Right cardiac atrium (tissue), 5 donors: ENCODE data around the gene KBTBD6. TPM values are rescaled to one million over a fixed set of nuclear protein-coding genes. Genes with fewer than 3 reads are reported as not detected.

Source experiments
- ATAC-seq, 2 donors: fragments of 200-7000 bp; cut with Tn5 transposase; one replicate each; pipeline versions ENCODE4 v1.8.0 to v1.9.1; 2020; ENCODE audit warnings: moderate library complexity in 2 of 2, mild to moderate bottlenecking in 1 of 2
- DNase-seq, 3 donors: peaks; one replicate each; pipeline ENCODE4 v3.0.0-alpha.2; 2020
- H3K27ac ChIP-seq: one replicate; pipeline ENCODE4 v1.5.1; 2013; ENCODE audit warnings: mild to moderate bottlenecking, low read length, control low read depth, moderate library complexity
- H3K27me3 ChIP-seq: one replicate; pipeline ENCODE4 v1.6.1; 2013; ENCODE audit not compliant: control insufficient read depth, insufficient read depth
- H3K4me1 ChIP-seq: one replicate; pipeline ENCODE4 v1.6.1; 2013; ENCODE audit warnings: low read length; ENCODE audit not compliant: control insufficient read depth, insufficient read depth
- H3K4me3 ChIP-seq: one replicate; pipeline ENCODE4 v1.5.1; 2013; ENCODE audit warnings: low read length, control low read depth
- H3K9me3 ChIP-seq: one replicate; pipeline ENCODE4 v1.6.1; 2013; ENCODE audit warnings: low read length; ENCODE audit not compliant: control insufficient read depth
- WGBS: extraction: QIAGEN DNeasy Blood & Tissue Kit; methylation state at CpG from one replicate; pipeline ENCODE4 v1.1.7; 2013; 5-methylcytosine and 5-hydroxymethylcytosine counted together
- intact Hi-C, 4 donors: fragments of 100-400 bp; cut with DNase I; formaldehyde crosslinking; loops; one replicate each; pipeline versions ENCODE4 v1.11.0 to v1.14.0; 2022 to 2023
- polyA plus RNA-seq: library from polyadenylated mRNA; stranded (reverse); fragments of 200-250 nt; gene quantifications from one replicate; pipeline ENCODE4 v1.2.3, GENCODE V29; 2013
- total RNA-seq, 4 donors: library from RNA; stranded (reverse); fragmentation: NEBNext Ultra II Directional; extraction: Animal tissue kit (Norgen Biotek cat#: 25700); gene quantifications; one replicate each; pipeline ENCODE4 v1.2.1, GENCODE V29; 2021
- donor health status: healthy with polysubstance abuse.
- donor health status: DM: no; HTN: yes; CAD: no.
- donor health status: DM: no; HTN: no; CAD: no.
- donor health status: DM: no; HTN: yes; CAD: no; lungs with severe emphysema.
- donor health status: DM: yes; HTN: yes; CAD: no.

KBTBD6 gene
- total and polyA plus RNA-seq, 5 donors, result 6.6 to 15.7 (median 12.8) TPM

GRCh38 chr13:41154042-41154441 lies 21.4 kb upstream of the KBTBD6 start:
- DNase-seq, result no peak
- intact Hi-C loops, result no loop called here
- Histone ChIP-seq H3K4me1 (no peaks in the 10 kb centered on the region), H3K4me3 (no peak overlapping the region), H3K27ac (no peak overlapping the region), H3K9me3 (peaks cover 2% of the 10 kb centered on the region), H3K27me3 (no peaks in the 10 kb centered on the region)
- no peak for ATAC-seq

GRCh38 chr13:41152005-41152404 lies 19.4 kb upstream of the KBTBD6 start:
- H3K27me3 ChIP-seq, result no peaks in the 10 kb centered on the region
- intact Hi-C loops, result no loop called here
- H3K4me1 ChIP-seq, result no peaks in the 10 kb centered on the region
- H3K9me3 ChIP-seq, result peaks cover 2% of the 10 kb centered on the region
- ATAC-seq, result no peak
- H3K27ac ChIP-seq, result no peak overlapping the region
- no peak for DNase-seq
- 98% methylated on average over 3 of the region's 3 CpGs for WGBS
- H3K4me3 ChIP-seq, result no peak overlapping the region

DNA sequence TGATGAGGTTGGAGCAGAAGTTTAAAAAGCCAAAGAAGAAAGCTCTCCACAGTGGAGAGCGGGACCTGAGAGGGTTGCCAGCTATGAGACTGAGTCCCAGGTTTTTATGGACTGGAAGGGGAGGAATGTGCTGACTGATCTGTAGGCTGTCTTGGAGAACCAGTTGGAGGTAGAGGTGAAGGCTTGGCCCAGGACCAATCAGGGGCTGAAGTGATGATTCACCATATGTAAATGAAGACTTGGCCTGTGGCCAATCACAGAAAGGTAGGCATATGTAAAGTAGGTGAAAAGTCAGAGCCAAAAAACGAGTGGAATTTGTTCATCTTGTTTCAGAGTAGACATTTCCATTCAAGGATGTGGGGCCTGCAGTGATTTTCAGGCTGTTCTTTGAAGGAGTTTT lies 17.5 kb upstream of the KBTBD6 start:
- intact Hi-C loops, result no loop called here
- DNase-seq (no peak), ATAC-seq (no peak)
- H3K27me3 ChIP-seq, result no peaks in the 10 kb centered on the region
- peaks cover 2% of the 10 kb centered on the region for H3K9me3 ChIP-seq
- H3K27ac ChIP-seq, result no peak overlapping the region
- H3K4me3 ChIP-seq, result no peak overlapping the region
- H3K4me1 ChIP-seq, result no peaks in the 10 kb centered on the region
- 82% methylated on average over 2 of the region's 2 CpGs for WGBS

- no peak overlapping the region for H3K4me3 ChIP-seq
- ATAC-seq, result no peak
- H3K9me3 ChIP-seq, result peaks cover 2% of the 10 kb centered on the region
- no peak for DNase-seq
- intact Hi-C loops, result no loop called here
- H3K27ac ChIP-seq, result no peak overlapping the region
- no peaks in the 10 kb centered on the region for H3K4me1 ChIP-seq
- no peaks in the 10 kb centered on the region for H3K27me3 ChIP-seq
- WGBS, result 77% methylated on average over 3 of the region's 3 CpGs
Measured at GRCh38 chr13:41148419-41149283, 16.0 kb upstream of the KBTBD6 start.

GRCh38 chr13:41145136-41145908 lies 12.7 kb upstream of the KBTBD6 start:
- no peak overlapping the region for H3K27ac ChIP-seq
- no peaks in the 10 kb centered on the region for H3K27me3 ChIP-seq
- no peaks in the 10 kb centered on the region for H3K4me1 ChIP-seq
- intact Hi-C loops, result no loop called here
- peaks cover 2% of the 10 kb centered on the region for H3K9me3 ChIP-seq
- WGBS, result 71% methylated on average over 4 of the region's 4 CpGs
- DNase-seq (no peak), ATAC-seq (no peak)
- H3K4me3 ChIP-seq, result no peak overlapping the region

GRCh38 chr13:41144576-41144975 lies 12.0 kb upstream of the KBTBD6 start:
- 68% methylated on average over 2 of the region's 2 CpGs for WGBS
- DNase-seq, result no peak
- no peaks in the 10 kb centered on the region for H3K4me1 ChIP-seq
- peaks cover under 1% of the 10 kb centered on the region for H3K9me3 ChIP-seq
- ATAC-seq, result no peak
- H3K4me3 ChIP-seq, result no peak overlapping the region
- no peak overlapping the region for H3K27ac ChIP-seq
- intact Hi-C loops, result no loop called here
- H3K27me3 ChIP-seq, result no peaks in the 10 kb centered on the region

DNA sequence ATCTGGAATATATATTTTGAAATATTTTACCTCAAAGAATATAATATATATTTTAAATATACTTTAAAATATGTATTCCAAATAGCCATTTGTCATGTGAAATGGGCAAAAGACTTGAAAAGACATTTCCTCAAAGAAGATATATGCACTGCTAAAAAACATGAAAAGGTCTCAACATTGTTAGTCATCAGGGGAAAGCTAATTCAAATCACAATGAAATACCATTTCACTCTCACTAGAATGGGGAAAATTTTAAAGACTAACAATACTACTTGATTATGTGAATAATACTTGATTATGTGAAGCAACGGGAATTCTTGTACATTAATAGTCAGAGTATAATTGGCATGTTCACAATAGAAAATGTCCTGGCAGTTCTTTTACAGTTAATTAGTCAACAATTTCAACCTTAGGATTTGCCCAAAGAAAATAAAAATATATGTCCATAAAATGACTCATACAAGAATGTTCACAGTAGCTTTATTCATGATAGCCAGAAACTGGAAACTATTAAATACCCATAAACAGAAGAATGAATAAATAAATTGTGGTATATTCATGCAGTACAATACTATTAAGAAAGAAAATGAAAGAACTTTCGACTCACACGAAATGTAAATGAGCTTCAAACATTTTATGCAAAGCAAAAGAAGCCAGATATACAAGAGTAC lies 6.8 kb upstream of the KBTBD6 start:
- Histone ChIP-seq H3K4me3 (no peak overlapping the region), H3K4me1 (no peaks in the 10 kb centered on the region), H3K27ac (no peak overlapping the region), H3K9me3 (no peaks in the 10 kb centered on the region), H3K27me3 (no peaks in the 10 kb centered on the region)
- DNase-seq (no peak), ATAC-seq (no peak)
- 76% methylated on average over 3 of the region's 3 CpGs for WGBS
- intact Hi-C loops, result loop anchor here in 2 of 4 donors (10.0 kb wide), 1 partner anchor 55 kb away; the partner anchor contains the start of gene KBTBD7 (in 2 of the 2)

- 97% methylated on average over 2 of the region's 2 CpGs for WGBS
- Histone ChIP-seq H3K9me3 (no peaks in the 10 kb centered on the region), H3K27me3 (no peaks in the 10 kb centered on the region), H3K27ac (no peak overlapping the region), H3K4me1 (no peaks in the 10 kb centered on the region), H3K4me3 (no peak overlapping the region)
- DNase-seq (no peak), ATAC-seq (no peak)
- intact Hi-C loops, result loop anchor here in 2 of 4 donors (10.0 kb wide), 1 partner anchor 57 kb away; the partner anchor contains the start of gene KBTBD7 (in 2 of the 2)
Measured at GRCh38 chr13:41137951-41138350, 5.3 kb upstream of the KBTBD6 start.

- WGBS, result 73% methylated on average over 3 of the region's 3 CpGs
- Histone ChIP-seq H3K4me1 (no peaks in the 10 kb centered on the region), H3K27ac (no peak overlapping the region), H3K27me3 (no peaks in the 10 kb centered on the region), H3K9me3 (no peaks in the 10 kb centered on the region), H3K4me3 (no peak overlapping the region)
- ATAC-seq (no peak), DNase-seq (no peak)
- intact Hi-C loops, result loop anchor here in 2 of 4 donors (10.0 kb wide), 1 partner anchor 58 kb away; the partner anchor contains the start of gene KBTBD7 (in 2 of the 2)
Measured at GRCh38 chr13:41137241-41137640, 4.6 kb upstream of the KBTBD6 start.

DNA sequence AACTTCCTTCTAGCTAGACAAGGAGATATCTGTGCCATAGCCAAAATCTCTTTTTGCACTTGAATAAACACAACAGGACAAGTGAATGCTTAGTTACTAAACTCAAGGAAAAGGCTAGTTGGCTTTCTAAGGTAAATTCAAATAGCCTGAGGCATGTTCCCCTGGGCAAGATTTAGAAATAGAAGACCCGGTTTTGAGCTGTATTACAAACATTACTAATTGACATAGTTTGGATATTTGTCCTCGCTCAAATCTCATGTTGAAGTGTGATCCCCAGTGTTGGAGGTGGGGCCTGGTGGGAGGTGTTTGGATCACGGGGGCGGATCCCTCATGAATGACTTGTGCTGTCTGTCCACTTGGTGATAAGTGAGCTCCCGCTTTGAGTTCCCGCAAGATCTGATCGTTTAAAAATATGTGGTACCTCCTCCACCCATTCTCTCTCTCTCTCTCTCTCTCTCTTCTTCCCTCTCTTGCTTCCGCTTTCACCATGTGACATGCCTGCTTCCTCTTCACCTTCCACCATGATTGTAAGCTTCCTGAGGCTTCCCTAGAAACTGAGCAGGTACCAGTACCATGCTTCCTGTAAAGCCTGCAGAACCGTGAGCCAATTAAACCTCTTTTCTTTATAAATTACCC lies 3.9 kb upstream of the KBTBD6 start:
- WGBS, result 86% methylated on average over 9 of the region's 9 CpGs
- no peak for ATAC-seq
- no peaks in the 10 kb centered on the region for H3K9me3 ChIP-seq
- H3K4me1 ChIP-seq, result no peaks in the 10 kb centered on the region
- DNase-seq, result no peak
- H3K27ac ChIP-seq, result no peak overlapping the region
- H3K27me3 ChIP-seq, result no peaks in the 10 kb centered on the region
- intact Hi-C loops, result loop anchor here in 2 of 4 donors (10.0 kb wide), 1 partner anchor 58 kb away; the partner anchor contains the start of gene KBTBD7 (in 2 of the 2)
- no peak overlapping the region for H3K4me3 ChIP-seq
